Activated CD8-positive, alpha-beta T cell treated with anti-CD3 and anti-CD28 coated beads, Interleukin-2, amount 10 ng/mL, durations not matched to agents 7 days and 5 days (primary cell): ENCODE results near the gene PLOD1. TPM values are rescaled to one million over a fixed set of nuclear protein-coding genes. Genes with fewer than 3 reads are reported as not detected.
"Not testable (repeated sequence)": the region's sequence is repeated elsewhere in the genome, so short reads cannot be mapped to it uniquely, and the experiment has no call there.

Experiments
- ATAC-seq: fragments of 150-1000 bp; cut with Tn5 transposase; one replicate; pipeline ENCODE4 v1.10.0; 2021; ENCODE audit warnings: moderate library complexity
- CTCF ChIA-PET: fragments of 350-600 bp; sonication (Branson Sonifier 250); formaldehyde crosslinking; loops from one replicate; lab custom pipeline; 2021; ENCODE audit warnings: antibody characterized with exemption; lab: Charles Lee
- POLR2A ChIA-PET: fragments of 350-600 bp; sonication (Branson Sonifier 250); formaldehyde crosslinking; loops from one replicate; lab custom pipeline; 2021; ENCODE audit warnings: antibody characterized with exemption; lab: Charles Lee
- DNase-seq: peaks from one replicate; pipeline ENCODE4 v3.0.0-alpha.2; 2020
- H3K27ac Mint-ChIP-seq: one replicate; pipeline ENCODE4 v1.8.0; 2021; ENCODE audit warnings: mild to moderate bottlenecking, mixed read lengths
- H3K27me3 Mint-ChIP-seq: one replicate; pipeline ENCODE4 v1.8.0; 2021; ENCODE audit warnings: low read depth, mixed read lengths
- H3K36me3 Mint-ChIP-seq: one replicate; pipeline ENCODE4 v1.8.0; 2021; ENCODE audit warnings: low read depth, mixed read lengths
- H3K4me1 Mint-ChIP-seq: one replicate; pipeline ENCODE4 v1.8.0; 2021; ENCODE audit warnings: low read depth, mixed read lengths
- H3K4me3 Mint-ChIP-seq: one replicate; pipeline ENCODE4 v1.8.0; 2021; ENCODE audit warnings: mild to moderate bottlenecking, mixed read lengths
- H3K9me3 Mint-ChIP-seq: one replicate; pipeline ENCODE4 v1.8.0; 2022; ENCODE audit warnings: mixed read lengths; ENCODE audit not compliant: insufficient read depth
- total RNA-seq, 2 experiments: library from RNA; stranded (reverse); gene quantifications; one replicate each; pipeline ENCODE4 v1.2.3, GENCODE V29; 2021

Gene PLOD1
- total RNA-seq, 2 experiments from 2014 or later = 25.0 to 26.1 TPM

DNA sequence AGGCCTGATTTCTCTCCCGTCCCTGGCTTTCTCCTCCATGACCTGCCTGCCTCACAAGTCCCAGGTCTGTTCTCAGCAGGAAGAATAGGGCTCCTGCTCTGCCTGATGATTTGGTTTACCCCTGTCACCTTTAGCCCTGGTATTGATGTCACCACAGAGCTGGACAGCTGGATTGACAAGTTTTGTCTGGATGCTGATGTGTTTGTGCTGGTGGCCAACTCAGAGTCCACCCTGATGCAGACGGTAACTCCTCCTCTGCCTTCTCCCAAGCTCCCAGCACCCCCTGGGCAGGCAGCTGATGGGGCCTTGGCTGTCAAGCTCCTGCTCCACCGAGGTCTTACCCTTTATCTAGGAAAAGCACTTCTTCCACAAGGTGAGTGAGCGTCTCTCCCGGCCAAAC is 64.1 kb downstream of the PLOD1 start:
- Mint-ChIP-seq H3K4me3 (no peak overlapping the region), H3K9me3 (no peaks in the 10 kb centered on the region), H3K27ac (no peak overlapping the region), H3K4me1 (no peaks in the 10 kb centered on the region), H3K27me3 (no peaks in the 10 kb centered on the region), H3K36me3 (peaks cover 70% of the 10 kb centered on the region)
- ChIA-PET CTCF (interaction anchor here (1.3 kb wide), 1 partner anchor 19 kb away, joined by 3 read pairs; no protein-coding TSS in a partner anchor), POLR2A (no interaction called here)
- no peak for ATAC-seq
- no peak for DNase-seq

- Mint-ChIP-seq H3K27me3 (no peaks in the 10 kb centered on the region), H3K4me3 (no peak overlapping the region), H3K9me3 (no peaks in the 10 kb centered on the region), H3K27ac (no peak overlapping the region), H3K4me1 (no peaks in the 10 kb centered on the region), H3K36me3 (peaks cover 70% of the 10 kb centered on the region)
- ATAC-seq (no peak), DNase-seq (no peak)
- POLR2A ChIA-PET = interaction anchor here (1.6 kb wide), 1 partner anchor 91 kb away, joined by 4 read pairs; no protein-coding TSS in a partner anchor
- CTCF ChIA-PET = interaction anchor here (1.3 kb wide), 1 partner anchor 19 kb away, joined by 3 read pairs; no protein-coding TSS in a partner anchor
Observed at GRCh38 chr1:11999236-11999635, 64.7 kb downstream of the PLOD1 start.

- Mint-ChIP-seq H3K4me3 (no peak overlapping the region), H3K27ac (no peak overlapping the region), H3K36me3 (peaks cover 73% of the 10 kb centered on the region), H3K9me3 (no peaks in the 10 kb centered on the region), H3K4me1 (no peaks in the 10 kb centered on the region), H3K27me3 (no peaks in the 10 kb centered on the region)
- ChIA-PET CTCF (interaction anchor here (1.3 kb wide), 2 partner anchors 10 to 18 kb away, joined by 3 to 6 read pairs; partner anchors contain the start of gene MIIP), POLR2A (interaction anchor here (1.1 kb wide), 1 partner anchor 93 kb away, joined by 4 read pairs; no protein-coding TSS in a partner anchor)
- DNase-seq (peak; percentile 64), ATAC-seq (no peak)
Observed at GRCh38 chr1:12001249-12001917, 66.9 kb downstream of the PLOD1 start.

DNA sequence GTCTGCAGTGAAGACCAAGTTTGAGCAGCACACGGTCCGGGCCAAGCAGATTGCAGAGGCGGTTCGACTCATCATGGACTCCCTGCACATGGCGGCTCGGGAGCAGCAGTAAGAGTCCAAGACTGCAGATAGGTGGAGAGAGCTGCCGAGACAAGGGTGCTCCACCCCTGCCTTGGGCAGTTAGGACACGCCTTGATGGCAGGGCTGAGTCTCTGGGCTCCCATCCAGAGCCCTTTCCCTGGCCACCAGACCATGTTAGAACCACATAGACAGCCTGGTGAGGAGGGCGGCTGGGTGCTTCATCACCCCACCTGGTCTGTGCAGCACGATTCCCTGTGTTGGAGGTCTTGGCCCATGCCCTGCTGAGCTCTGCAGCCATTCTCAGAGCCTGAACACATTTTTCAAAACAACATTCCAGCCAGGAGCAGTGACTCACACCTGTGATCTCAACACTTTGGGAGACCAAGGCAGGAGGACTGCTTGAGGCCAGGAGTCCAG is 67.5 kb downstream of the PLOD1 start:
- ATAC-seq = no peak
- H3K36me3 Mint-ChIP-seq = peaks cover 69% of the 10 kb centered on the region
- H3K4me1 Mint-ChIP-seq = no peaks in the 10 kb centered on the region
- DNase-seq = no peak
- no peak overlapping the region for H3K4me3 Mint-ChIP-seq
- H3K9me3 Mint-ChIP-seq = no peaks in the 10 kb centered on the region
- no peak overlapping the region for H3K27ac Mint-ChIP-seq
- H3K27me3 Mint-ChIP-seq = no peaks in the 10 kb centered on the region
- ChIA-PET CTCF (interaction anchor here (0.8 to 1.3 kb wide), 2 partner anchors 9 to 17 kb away, joined by 4 to 6 read pairs; no protein-coding TSS in a partner anchor), POLR2A (interaction anchor here (1.1 kb wide), 1 partner anchor 94 kb away, joined by 4 read pairs; no protein-coding TSS in a partner anchor)

- CTCF ChIA-PET = interaction anchor here (1.1 kb wide), 1 partner anchor 28 kb away, joined by 3 read pairs; no protein-coding TSS in a partner anchor
- Mint-ChIP-seq H3K9me3 (no peaks in the 10 kb centered on the region), H3K4me1 (no peaks in the 10 kb centered on the region), H3K27ac (no peak overlapping the region), H3K4me3 (no peak overlapping the region), H3K36me3 (peaks cover 71% of the 10 kb centered on the region), H3K27me3 (no peaks in the 10 kb centered on the region)
- POLR2A ChIA-PET = interaction anchor here (1.2 to 1.7 kb wide), 2 partner anchors 94 to 96 kb away, joined by 5 to 7 read pairs; no protein-coding TSS in a partner anchor
- no peak for ATAC-seq
- DNase-seq = no peak
Observed at GRCh38 chr1:12003762-12004161, 69.2 kb downstream of the PLOD1 start.

DNA sequence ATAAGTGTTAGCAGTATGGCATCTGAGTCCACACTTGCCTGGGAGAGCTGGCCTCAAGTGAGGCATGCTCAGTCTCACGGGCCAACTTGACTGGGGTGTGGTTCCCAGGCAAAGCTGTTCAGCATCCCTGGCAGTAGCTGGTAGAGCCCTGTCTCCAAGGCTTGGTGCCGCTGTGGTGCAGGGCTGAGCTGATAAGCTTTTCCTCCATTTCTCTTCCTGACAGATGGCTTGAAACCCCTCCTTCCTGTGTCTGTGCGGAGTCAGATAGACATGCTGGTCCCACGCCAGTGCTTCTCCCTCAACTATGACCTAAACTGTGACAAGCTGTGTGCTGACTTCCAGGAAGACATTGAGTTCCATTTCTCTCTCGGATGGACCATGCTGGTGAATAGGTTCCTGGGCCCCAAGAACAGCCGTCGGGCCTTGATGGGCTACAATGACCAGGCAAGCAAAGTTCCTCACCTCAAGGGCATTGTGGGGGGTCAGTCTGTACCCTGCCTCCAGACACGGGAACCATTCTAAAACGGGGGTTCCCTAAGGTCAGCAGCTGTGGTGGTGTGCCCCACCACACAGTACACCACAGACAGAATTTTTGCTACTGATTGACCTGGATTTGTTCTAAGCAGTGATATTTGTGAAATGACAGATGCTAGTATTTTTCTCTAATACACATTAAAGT is 71.1 kb downstream of the PLOD1 start:
- Mint-ChIP-seq H3K36me3 (peaks cover 78% of the 10 kb centered on the region), H3K4me3 (no peak overlapping the region), H3K27ac (no peak overlapping the region), H3K27me3 (no peaks in the 10 kb centered on the region), H3K9me3 (no peaks in the 10 kb centered on the region), H3K4me1 (no peaks in the 10 kb centered on the region)
- CTCF ChIA-PET = interaction anchor here (0.9 kb wide), 1 partner anchor 13 kb away, joined by 4 read pairs; no protein-coding TSS in a partner anchor
- POLR2A ChIA-PET = interaction anchor here (1.1 to 1.7 kb wide), 2 partner anchors 96 to 98 kb away, joined by 5 read pairs; no protein-coding TSS in a partner anchor
- ATAC-seq (no peak), DNase-seq (no peak)

DNA sequence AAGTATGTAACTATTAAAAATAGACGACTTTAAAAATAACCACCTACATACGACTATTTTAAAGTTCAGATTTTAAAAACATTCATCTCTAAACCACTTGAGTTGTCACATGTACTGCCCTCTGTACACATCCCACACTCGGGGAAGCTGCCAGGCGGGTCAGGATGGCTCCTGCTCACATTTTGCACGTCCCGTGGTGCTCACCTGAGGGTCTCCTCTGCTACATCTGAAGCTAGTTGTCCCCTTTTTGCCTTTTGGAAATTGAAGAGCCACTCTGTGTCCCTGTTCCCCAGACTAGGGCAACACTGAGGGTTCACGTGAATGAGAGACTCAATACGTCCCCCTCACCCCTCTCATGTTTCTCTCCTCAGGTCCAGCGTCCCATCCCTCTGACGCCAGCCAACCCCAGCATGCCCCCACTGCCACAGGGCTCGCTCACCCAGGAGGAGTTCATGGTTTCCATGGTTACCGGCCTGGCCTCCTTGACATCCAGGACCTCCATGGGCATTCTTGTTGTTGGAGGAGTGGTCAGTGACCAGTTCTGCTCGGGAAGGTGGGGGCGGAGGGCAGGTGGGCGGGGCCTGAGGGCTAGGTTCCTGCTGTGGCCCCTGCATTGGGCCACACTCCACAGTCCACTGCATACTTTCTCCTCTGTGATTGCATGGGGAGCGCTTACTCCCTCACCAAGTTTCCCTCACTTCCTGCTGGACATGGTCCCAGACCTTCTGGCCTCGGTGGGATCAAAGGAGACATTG is 71.8 kb downstream of the PLOD1 start:
- POLR2A ChIA-PET = no interaction called here
- H3K4me3 Mint-ChIP-seq = no peak overlapping the region
- ATAC-seq (no peak), DNase-seq (no peak)
- H3K36me3 Mint-ChIP-seq = peaks cover 83% of the 10 kb centered on the region
- no peaks in the 10 kb centered on the region for H3K27me3 Mint-ChIP-seq
- H3K9me3 Mint-ChIP-seq = no peaks in the 10 kb centered on the region
- H3K27ac Mint-ChIP-seq = no peak overlapping the region
- no peaks in the 10 kb centered on the region for H3K4me1 Mint-ChIP-seq
- CTCF ChIA-PET = no interaction called here

GRCh38 chr1:12007204-12007603 is 72.7 kb downstream of the PLOD1 start:
- Mint-ChIP-seq H3K9me3 (no peaks in the 10 kb centered on the region), H3K4me1 (peaks cover 4% of the 10 kb centered on the region), H3K4me3 (no peak overlapping the region), H3K27me3 (no peaks in the 10 kb centered on the region), H3K27ac (peak overlapping the region; percentile 34), H3K36me3 (peaks cover 83% of the 10 kb centered on the region)
- ATAC-seq = no peak
- ChIA-PET POLR2A (no interaction called here), CTCF (no interaction called here)
- DNase-seq = no peak

DNA sequence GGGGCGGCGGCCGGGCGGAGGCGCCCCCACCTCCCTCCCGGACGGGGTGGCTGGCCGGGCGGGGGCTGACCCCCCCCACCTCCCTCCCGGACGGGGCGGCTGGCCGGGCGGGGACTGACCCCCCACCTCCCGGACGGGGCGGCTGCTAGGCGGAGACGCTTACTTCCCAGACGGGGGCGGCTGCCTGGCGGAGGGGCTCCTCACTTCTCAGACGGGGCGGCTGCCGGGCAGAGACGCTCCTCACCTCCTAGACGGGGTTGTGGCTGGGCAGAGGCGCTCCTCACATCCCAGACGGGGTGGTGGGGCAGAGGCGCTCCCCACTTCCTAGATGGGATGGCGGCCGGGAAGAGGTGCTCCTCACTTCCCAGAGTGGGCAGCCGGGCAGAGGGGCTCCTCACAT is 73.8 kb downstream of the PLOD1 start:
- H3K27me3 Mint-ChIP-seq, H3K9me3 Mint-ChIP-seq, H3K4me3 Mint-ChIP-seq, H3K27ac Mint-ChIP-seq, CTCF ChIA-PET, POLR2A ChIA-PET, ATAC-seq, DNase-seq: not testable (repeated sequence)
- H3K36me3 Mint-ChIP-seq = peaks cover 80% of the 10 kb centered on the region
- peaks cover 15% of the 10 kb centered on the region for H3K4me1 Mint-ChIP-seq

GRCh38 chr1:12009318-12009947 is 74.9 kb downstream of the PLOD1 start:
- H3K9me3 Mint-ChIP-seq = no peaks in the 10 kb centered on the region
- CTCF ChIA-PET = no interaction called here
- DNase-seq = no peak
- POLR2A ChIA-PET = no interaction called here
- no peak for ATAC-seq
- no peak overlapping the region for H3K27ac Mint-ChIP-seq
- no peaks in the 10 kb centered on the region for H3K27me3 Mint-ChIP-seq
- peaks cover 24% of the 10 kb centered on the region for H3K4me1 Mint-ChIP-seq
- H3K36me3 Mint-ChIP-seq = peaks cover 76% of the 10 kb centered on the region
- H3K4me3 Mint-ChIP-seq = no peak overlapping the region
